ENCODE results near the gene KCNJ18.
"Not testable (repeated sequence)": the region's sequence is repeated elsewhere in the genome, so short reads cannot be mapped to it uniquely, and the experiment has no call there.

KCNJ18 gene

GRCh38 chr17:21691883-21692703 is at the start of gene KCNJ18:
TSS of gene KCNJ18 (plus strand) at chr17:21692523. CDS start at chr17:21702787, 10,264 bp downstream.
- DNase-seq (ENCODE audit: low spot score): not testable (repeated sequence)

DNA sequence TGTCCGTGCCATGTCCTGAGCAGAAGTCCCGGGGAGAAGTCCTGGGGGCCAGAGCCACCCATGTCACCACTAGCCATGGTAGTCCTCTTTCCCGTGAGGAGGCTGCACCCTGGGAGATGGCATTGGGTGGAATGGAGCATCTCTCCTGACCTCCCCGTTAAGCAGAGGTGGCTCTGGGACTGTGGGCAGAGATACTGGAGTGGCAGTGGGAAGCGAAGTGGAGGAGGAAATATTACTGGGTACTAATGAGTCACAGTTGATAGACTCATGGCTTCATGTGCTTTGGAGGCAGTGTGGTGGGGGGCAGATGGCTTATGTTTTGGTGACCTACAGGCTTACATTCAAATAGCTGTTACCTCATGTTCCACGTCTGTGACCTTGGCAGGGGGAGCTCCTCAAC is 44.2 kb upstream of the KCNJ18 start:
- not testable (repeated sequence) for DNase-seq (ENCODE audit: low spot score)

- not testable (repeated sequence) for DNase-seq (ENCODE audit: low spot score)
Measured at GRCh38 chr17:21650043-21650442, 42.3 kb upstream of the KCNJ18 start.

DNA sequence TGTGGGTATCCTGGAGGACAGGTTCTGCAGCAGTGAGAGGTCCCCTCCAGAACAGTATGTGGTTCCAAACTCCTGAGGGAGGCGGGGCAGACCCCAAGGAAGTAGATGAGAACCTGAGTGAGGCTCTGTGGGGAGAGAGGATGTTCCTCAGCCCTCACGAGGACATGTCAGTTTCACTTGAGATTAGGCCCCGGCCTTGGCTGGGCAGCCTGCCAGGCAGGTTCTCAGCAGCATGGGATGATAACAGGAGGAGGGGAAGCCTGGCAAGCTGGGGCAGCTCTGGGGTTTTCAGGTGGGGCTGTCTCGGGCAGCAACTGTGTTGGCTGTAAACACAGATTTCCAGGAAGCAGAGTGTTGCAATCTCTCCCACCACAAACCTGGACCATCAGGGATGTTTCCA is 40.3 kb upstream of the KCNJ18 start:
- DNase-seq (ENCODE audit: low spot score): not testable (repeated sequence)

- DNase-seq (ENCODE audit: low spot score): not testable (repeated sequence)
Measured at GRCh38 chr17:21653211-21653610, 39.1 kb upstream of the KCNJ18 start.

GRCh38 chr17:21656518-21657309 is 35.6 kb upstream of the KCNJ18 start:
- not testable (repeated sequence) for DNase-seq (ENCODE audit: low spot score)

DNA sequence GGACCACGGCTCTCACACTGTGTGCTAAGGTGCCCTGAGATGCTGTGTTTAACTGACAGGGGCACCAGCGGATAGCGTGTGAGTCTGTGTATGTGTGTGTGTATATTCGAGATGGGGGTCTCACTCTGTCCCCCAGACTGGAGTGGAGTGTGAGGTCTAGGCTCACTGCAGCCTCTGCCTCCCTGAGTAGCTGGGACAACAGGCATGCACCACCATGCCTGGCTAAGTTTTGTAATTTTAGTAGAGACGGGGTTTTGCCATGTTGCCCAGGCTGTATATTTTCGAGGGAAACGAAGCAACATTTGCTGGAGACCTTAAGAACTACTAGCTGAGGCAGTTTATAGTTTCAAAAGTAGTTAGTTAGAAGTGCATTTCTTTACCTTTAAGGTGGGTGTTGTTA is 32.7 kb upstream of the KCNJ18 start:
- DNase-seq (ENCODE audit: low spot score): not testable (repeated sequence)

DNA sequence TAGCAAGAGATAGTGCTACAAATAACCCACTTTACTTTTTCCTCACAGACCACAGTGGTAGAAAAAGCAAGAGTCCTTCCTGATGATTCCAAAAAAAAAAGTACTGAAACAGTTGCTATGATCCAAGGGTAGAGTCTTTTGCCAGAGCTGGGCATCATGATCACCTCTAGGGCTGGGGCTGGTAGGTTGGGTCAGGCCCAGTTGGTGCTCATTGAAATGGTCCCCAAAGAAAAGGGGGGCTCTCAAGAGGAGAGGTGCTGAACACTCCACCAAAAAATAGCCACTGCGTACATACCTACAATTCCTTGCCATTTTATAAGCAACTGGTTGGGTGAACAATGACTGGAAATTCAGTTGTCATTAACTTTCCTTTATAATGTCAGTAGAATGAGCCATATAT is 30.9 kb upstream of the KCNJ18 start:
- not testable (repeated sequence) for DNase-seq (ENCODE audit: low spot score)

DNA sequence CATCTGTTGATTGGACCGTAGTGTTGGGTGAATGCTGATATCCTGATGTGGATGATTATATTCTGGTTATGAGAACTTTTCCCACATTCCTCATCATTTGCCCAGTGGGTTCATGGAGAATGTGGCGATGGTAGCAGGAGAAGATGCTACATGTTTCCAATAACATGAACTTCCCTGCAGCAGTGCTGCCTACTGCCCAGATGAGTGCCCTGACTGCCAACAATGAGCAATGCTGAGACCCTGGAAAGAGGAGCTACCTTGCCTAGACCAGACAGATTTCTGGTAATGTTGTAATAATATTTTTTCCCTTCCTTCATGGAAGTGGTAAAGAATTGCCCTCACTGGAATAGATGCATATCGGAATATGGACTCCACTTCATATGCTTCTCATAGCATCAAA is 29.2 kb upstream of the KCNJ18 start:
- DNase-seq (ENCODE audit: low spot score): not testable (repeated sequence)

- DNase-seq (ENCODE audit: low spot score): not testable (repeated sequence)
Measured at GRCh38 chr17:21663614-21664474, 28.5 kb upstream of the KCNJ18 start.

- DNase-seq (ENCODE audit: low spot score): not testable (repeated sequence)
Measured at GRCh38 chr17:21665171-21665570, 27.2 kb upstream of the KCNJ18 start.

- DNase-seq (ENCODE audit: low spot score): not testable (repeated sequence)
Measured at GRCh38 chr17:21665935-21666493, 26.3 kb upstream of the KCNJ18 start.

GRCh38 chr17:21666711-21667412 is 25.5 kb upstream of the KCNJ18 start:
- not testable (repeated sequence) for DNase-seq (ENCODE audit: low spot score)

GRCh38 chr17:21667413-21668117 is 24.8 kb upstream of the KCNJ18 start:
- not testable (repeated sequence) for DNase-seq (ENCODE audit: low spot score)

DNA sequence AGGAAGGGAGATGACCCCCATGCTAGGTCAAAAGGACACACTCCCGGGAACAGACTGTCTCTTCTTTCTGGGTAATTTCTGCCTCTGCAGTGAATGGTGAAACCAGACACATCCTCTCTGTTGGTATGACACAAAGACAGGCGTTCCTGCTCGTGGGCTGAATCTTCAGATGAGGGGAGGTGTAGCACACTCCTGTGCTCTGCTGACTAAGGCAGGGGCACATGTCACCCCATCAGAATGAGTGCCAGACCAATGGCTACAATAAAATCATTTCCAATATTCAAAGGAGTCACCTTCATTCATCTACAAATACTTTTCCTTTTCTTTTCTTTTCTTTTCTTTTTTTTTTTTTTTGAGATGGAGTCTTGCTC is 24.2 kb upstream of the KCNJ18 start:
- not testable (repeated sequence) for DNase-seq (ENCODE audit: low spot score)

DNA sequence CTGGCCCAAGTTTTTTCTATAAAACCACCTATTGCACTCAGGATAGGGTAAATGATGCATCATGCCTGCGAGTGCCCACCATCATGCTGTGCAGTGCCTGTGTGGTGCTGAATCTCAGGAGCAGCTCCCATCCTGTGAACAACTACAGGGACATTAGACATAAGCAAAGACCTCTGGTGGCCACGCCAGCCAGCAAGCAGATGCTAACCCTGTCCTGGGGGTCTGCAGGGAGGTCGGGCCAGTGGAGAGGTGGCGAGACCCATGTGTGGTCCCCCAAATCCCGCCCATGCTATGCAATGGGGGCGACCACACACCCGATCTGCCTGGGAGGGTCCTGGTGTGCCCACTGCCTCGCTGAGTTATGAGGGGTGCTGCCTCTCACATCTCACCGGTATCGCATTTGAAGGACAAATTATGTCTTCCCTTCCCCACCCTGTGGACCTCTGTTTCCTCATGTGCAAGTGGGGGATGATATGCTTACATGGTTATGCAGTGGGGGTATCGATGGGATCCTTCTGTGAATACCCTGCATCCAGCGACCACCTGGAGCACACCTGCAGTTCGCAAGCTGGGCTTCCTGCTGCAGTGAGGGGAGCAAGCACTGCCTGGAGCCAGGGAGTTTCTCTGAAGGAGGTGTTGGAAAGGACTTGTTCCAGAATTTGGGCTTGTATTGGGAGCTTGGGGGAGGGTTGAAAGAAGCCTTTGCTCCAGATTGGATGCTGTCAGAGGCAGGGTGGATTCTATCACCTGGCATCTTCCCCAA is 23.4 kb upstream of the KCNJ18 start:
- not testable (repeated sequence) for DNase-seq (ENCODE audit: low spot score)

GRCh38 chr17:21669616-21670360 is 22.5 kb upstream of the KCNJ18 start:
- not testable (repeated sequence) for DNase-seq (ENCODE audit: low spot score)

- DNase-seq (ENCODE audit: low spot score): not testable (repeated sequence)
Measured at GRCh38 chr17:21670361-21671155, 21.8 kb upstream of the KCNJ18 start.
